HG02798 (cell line): Measurements from ENCODE around the gene PLAU.
A peak's percentile ranks its signal among the peaks of the same experiment; 100 is the strongest.

Experiments
- ATAC-seq: cut with Tn5 transposase; IDR thresholded peaks from one replicate; pipeline ENCODE4 v1.9.1; 2021; ENCODE audit warnings: mild to moderate bottlenecking; ENCODE audit not compliant: unreplicated experiment, poor library complexity

Gene PLAU

DNA sequence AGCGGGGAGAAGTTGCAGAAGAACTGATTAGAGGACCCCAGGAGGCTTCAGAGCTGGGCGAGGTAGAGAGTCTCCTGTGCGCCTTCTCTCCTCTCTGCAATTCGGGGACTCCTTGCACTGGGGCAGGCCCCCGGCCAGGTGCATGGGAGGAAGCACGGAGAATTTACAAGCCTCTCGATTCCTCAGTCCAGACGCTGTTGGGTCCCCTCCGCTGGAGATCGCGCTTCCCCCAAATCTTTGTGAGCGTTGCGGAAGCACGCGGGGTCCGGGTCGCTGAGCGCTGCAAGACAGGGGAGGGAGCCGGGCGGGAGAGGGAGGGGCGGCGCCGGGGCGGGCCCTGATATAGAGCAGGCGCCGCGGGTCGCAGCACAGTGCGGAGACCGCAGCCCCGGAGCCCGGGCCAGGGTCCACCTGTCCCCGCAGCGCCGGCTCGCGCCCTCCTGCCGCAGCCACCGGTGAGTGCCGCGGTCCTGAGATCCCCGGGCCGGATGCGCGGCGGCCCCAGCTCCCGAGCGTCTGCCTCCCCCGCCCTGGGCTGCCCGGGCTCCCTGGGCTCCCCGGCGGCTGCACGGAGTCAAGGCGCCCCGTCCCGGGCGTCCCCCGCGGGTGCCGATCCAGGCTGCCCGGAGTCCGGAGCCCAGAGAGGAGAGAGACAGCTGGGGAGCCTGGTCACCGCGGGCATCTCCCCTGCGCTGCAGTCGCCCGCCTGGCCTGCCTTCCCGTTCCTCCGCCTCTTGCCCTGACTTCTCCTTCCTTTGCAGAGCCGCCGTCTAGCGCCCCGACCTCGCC, at the start of gene PLAU:
PLAU (plus strand) TSS at position 369 of the 789 bp plus-strand sequence. CDS start 424 bp downstream, outside the sequence.
- no peak for ATAC-seq

- no peak for ATAC-seq
Measured at GRCh38 chr10:73862011-73862410, 48.9 kb upstream of the PLAU start.

DNA sequence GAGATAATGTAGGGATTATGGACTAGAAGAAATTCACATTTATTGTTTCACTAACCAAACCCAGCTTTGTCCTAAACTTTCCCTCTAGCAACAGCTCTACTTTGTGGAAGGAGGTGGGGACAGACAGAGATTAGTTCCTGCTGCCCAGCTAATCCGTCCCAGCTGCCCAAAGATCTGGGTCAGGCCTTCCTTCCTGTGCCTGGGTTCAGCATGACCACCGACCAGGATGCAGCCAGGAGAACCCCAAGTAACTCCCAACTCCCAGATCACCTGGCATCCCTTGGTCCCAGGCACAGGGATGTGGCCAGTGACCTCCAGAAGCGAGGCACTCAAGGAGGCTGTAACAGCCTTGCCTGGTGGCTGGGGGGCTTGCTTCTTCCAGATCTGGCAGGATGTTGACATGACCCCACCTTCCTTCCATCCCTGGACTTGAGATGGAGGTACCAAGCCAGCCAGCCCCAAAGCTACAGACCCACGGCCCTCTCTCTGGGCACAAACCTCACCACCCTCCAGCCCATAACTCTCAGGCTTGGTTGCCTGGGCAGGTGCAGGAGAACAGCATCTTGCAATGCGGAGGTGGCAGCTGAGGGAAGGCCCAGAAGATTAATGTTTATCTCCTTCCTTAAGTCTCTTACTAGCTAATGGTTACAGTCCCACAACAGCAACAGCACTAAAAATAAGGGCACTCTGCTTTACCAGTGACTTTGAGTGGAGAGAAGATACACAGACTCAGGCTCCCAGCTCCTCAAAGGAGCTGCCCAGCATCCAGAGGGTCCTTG, 47.7 kb upstream of the PLAU start:
- ATAC-seq: no peak

DNA sequence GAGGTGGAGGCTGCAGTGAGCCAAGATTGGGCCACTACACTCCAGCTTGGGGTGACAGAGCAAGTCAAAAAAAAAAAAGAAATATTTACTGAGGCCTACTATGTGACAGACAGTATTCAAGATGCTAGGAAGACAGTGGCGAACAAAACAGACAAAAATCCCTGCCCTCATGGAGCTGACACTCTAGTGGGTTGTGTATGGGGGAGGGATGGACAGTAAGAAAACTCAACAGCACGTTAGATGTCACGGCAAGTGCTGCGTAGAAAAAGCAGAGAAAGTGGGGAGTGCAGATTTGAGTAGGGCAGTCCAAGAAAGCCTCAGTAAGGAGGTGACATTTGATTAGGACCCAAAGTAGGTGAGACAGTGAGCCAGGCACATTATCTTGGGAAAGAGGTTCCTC, 46.7 kb upstream of the PLAU start:
- no peak for ATAC-seq

- no peak for ATAC-seq
Measured at GRCh38 chr10:73865107-73865458, 45.8 kb upstream of the PLAU start.

DNA sequence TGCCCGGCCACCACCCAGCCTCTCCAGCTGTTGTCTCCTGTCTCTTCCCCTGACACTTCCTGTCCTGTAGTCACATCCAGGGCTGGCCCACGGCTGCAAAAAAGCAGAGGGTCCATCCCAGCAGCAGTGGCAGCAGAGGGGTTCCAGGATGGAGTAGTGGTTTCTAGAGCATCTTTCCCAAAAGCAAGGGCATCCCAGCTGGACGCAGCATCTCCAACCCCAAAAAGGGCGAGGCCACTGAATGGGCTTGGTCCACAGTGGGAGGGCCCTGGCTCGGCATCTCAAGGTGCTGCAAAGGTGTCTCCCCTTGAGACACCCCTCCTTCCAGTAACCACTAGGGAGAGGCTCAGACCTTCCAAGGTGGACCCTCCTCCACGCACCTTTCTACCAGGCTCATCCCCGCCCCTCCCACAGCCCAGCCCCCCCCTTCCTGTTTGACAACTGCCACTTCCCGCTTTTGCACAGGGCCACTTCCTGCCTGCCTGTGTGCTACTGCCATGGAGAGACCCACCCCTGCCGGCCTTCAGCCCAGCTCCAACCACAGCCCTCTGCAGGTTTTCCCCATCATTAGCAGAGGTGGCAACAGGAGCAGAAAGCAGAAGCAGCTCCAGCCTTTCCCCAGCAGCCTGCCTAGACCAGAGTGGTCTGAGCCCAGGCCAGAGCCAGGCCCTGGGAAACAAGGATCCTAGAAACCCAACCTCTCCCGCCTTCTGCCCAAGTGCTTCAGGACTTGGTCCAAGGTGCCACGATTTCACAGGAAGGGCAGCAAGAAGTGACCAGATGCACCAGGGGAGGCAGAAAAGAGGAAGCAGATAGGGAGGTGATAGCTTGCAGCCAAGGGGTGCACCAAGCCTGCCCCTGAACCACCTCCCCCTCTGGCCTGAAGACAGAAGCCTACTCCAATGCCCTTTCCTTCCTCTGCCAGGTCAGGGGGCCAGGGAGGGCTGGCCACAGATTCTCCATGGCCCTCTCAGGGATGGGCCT, 45.2 kb upstream of the PLAU start:
- peak; percentile 63 for ATAC-seq

- no peak for ATAC-seq
Measured at GRCh38 chr10:73866621-73867020, 44.3 kb upstream of the PLAU start.

- ATAC-seq: no peak
Measured at GRCh38 chr10:73867126-73867807, 43.7 kb upstream of the PLAU start.

GRCh38 chr10:73867871-73868631, 42.9 kb upstream of the PLAU start:
- ATAC-seq: no peak

- no peak for ATAC-seq
Measured at GRCh38 chr10:73868655-73869195, 42.2 kb upstream of the PLAU start.

- no peak for ATAC-seq
Measured at GRCh38 chr10:73871295-73872189, 39.4 kb upstream of the PLAU start.

DNA sequence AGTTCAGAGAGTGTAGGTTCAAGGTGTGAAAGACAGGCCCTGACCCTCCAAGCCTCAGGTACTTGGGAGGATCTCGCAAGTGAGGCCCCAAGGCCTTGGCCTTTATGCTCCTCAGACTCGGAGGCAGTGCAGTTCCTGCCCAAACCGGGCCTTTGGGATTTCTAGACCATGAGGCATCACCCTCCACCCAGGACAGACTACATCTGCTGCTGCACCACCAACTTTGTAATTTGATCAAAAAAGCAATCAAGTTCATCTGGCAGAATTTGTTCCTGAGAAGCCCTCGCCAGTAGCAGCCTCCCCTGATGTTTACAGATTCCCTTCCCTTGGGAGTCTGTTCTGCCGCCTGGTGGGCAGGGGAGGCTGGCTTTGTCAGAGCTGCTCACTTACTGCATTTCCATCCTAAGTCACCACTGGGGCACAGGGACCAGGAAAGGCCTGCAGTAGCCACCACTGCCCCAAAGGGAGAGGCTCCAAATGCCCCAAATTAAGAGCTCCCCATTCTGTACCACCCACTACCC, 38.7 kb upstream of the PLAU start:
- no peak for ATAC-seq

- ATAC-seq: no peak
Measured at GRCh38 chr10:73873142-73873837, 37.6 kb upstream of the PLAU start.

DNA sequence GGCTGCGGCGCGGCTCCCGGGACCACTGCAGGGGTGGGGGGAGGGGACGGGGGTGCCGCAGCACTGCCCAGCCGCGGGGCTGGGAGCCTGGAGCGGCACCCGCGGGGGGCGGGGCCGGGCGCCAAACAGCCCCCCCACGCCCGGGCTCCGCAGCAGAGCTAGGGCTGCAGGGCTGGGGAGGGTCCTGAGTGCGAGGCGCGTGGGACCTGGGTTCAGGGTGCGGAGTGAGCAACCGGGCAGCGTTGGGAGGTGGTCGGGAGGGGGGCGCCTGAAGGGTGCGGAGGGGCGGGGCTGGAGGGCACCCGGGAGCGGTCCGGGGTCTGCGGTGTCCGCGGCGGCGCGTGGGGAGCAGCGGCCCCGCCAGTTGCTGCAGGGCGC, 37.1 kb upstream of the PLAU start:
- ATAC-seq: no peak

- ATAC-seq: peak; percentile 86
Measured at GRCh38 chr10:73874267-73875138, 36.4 kb upstream of the PLAU start, which contains the start of gene CAMK2G. Gene CAMK2G, minus strand, starts transcription at chr10:73874555. Its CDS starts 94 bp downstream, at chr10:73874461.

DNA sequence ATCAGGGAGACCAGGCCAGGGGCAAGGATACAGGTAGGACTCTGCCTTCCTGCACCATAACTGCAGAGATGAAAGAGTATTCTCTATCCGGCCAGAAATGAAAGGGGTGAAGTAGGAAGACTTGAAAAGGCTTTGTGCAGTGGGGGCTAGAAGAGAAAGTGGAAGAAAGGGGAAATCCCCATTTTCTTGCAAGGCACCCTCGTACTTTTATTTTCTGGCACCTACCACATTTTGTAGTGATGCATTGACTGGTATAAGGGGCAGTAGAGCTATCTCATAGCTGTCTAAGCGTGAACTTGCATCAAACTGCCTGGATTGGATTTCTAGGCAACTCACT, 35.8 kb upstream of the PLAU start:
- ATAC-seq: peak; percentile 9
